ENCODE data around the gene ZNF45. TPM values are rescaled to one million over a fixed set of nuclear protein-coding genes. Genes with fewer than 3 reads are reported as not detected.

ZNF45 gene
- total RNA-seq, 2 donors from 2014 or later: 8.0 to 19.8 TPM

DNA sequence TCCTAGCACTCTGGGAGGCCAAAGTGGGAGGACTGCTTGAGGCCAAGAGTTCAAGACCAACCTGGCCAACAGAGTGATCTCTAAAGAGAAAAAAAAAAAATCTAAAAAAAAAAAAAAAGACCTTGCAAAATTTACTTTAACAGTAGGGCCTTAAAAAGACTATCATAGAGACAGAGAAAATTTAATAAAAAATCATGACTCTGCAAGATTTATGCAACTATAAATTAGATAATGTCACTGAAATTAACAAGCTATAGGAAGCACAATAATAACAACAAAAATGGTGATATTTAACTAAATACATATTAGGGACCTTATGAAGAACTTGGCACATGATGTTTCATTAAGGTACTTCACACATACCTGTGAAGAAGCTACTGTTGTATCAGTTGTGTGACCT, 11.2 kb downstream of the ZNF45 start:
- TF ChIP-seq POLR2A (IDR thresholded peaks at IDR 0.05): no peak
- TF ChIP-seq, protein P1, sequence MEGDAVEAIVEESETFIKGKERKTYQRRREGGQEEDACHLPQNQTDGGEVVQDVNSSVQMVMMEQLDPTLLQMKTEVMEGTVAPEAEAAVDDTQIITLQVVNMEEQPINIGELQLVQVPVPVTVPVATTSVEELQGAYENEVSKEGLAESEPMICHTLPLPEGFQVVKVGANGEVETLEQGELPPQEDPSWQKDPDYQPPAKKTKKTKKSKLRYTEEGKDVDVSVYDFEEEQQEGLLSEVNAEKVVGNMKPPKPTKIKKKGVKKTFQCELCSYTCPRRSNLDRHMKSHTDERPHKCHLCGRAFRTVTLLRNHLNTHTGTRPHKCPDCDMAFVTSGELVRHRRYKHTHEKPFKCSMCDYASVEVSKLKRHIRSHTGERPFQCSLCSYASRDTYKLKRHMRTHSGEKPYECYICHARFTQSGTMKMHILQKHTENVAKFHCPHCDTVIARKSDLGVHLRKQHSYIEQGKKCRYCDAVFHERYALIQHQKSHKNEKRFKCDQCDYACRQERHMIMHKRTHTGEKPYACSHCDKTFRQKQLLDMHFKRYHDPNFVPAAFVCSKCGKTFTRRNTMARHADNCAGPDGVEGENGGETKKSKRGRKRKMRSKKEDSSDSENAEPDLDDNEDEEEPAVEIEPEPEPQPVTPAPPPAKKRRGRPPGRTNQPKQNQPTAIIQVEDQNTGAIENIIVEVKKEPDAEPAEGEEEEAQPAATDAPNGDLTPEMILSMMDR (IDR thresholded peaks at IDR 0.05): no peak
- Histone ChIP-seq H3K9me3 (peaks cover 0 to 30% (median 0%) of the 10 kb centered on the region in 3 donors), H3K27ac (no peak overlapping the region), H3K4me1 (no peaks in the 10 kb centered on the region), H3K36me3 (replicated peaks in 1 of 2; ENCODE audit: insufficient read depth in 1 of 2, low read depth in 2 of 2) (peaks cover 28 to 49% of the 10 kb centered on the region in 2 donors), H3K4me3 (no peak overlapping the region), H3K27me3 (no peaks in the 10 kb centered on the region)
- ATAC-seq (no peak), DNase-seq (no peak)
- intact Hi-C loops (cut with DNase I): no loop called here

DNA sequence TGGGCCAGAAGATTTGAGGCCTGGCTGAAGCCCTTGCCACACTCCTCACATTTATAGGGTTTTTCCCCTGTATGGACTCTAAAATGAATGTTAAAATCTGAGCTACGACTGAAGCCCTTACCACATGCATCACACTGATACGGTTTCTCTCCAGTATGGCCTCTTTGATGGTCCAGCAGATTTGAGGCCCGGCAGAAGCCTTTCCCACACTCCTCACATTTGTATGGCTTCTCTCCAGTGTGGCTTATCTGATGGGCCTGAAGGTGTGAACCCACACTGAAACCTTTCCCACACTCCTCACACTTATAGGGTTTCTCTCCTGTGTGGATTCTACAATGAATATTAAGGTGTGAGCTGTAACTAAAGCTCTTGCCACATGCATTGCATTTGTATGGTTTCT, 21.0 kb downstream of the ZNF45 start:
- Histone ChIP-seq H3K9me3 (peaks cover 0 to 68% (median 6%) of the 10 kb centered on the region in 3 donors), H3K27ac (no peak overlapping the region), H3K27me3 (no peaks in the 10 kb centered on the region), H3K4me1 (no peaks in the 10 kb centered on the region), H3K36me3 (replicated peaks in 1 of 2; ENCODE audit: insufficient read depth in 1 of 2, low read depth in 2 of 2) (peaks cover 45 to 49% of the 10 kb centered on the region in 2 donors), H3K4me3 (no peak overlapping the region)
- DNase-seq (no peak), ATAC-seq (no peak)
- intact Hi-C loops (cut with DNase I): no loop called here
- TF ChIP-seq POLR2A (IDR thresholded peaks at IDR 0.05): no peak
- TF ChIP-seq, protein P1 (IDR thresholded peaks at IDR 0.05): no peak
- 69 to 95% methylated on average over 3 of the region's 3 CpGs for WGBS, 2 donors

DNA sequence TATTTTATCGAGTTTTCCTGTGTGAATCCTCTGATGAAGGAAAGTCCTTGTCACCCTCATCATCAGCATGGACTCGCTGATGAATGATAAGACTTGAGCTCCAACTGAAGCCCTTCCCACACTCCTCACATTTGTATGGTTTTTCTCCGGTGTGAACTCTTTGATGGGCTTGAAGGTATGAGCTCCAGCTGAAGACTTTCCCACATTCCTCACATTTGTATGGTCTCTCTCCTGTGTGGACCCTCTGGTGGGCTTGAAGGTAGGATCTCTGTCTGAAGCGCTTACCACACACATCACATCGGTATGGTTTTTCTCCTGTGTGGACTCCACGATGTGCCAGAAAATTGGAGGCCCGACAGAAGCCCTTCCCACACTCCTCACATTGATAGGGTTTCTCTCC, 21.7 kb downstream of the ZNF45 start:
- H3K4me1 ChIP-seq: no peaks in the 10 kb centered on the region
- H3K36me3 ChIP-seq (replicated peaks in 1 of 2; ENCODE audit: insufficient read depth in 1 of 2, low read depth in 2 of 2): peaks cover 38 to 44% of the 10 kb centered on the region in 2 donors
- H3K4me3 ChIP-seq: no peak overlapping the region
- 94 to 97% methylated on average over 7 of the region's 7 CpGs for WGBS, 2 donors
- no peak for DNase-seq
- H3K27ac ChIP-seq: no peak overlapping the region
- peaks cover 0 to 67% (median 6%) of the 10 kb centered on the region in 3 donors for H3K9me3 ChIP-seq
- no peak for TF ChIP-seq POLR2A (IDR thresholded peaks at IDR 0.05)
- TF ChIP-seq, protein P1 (IDR thresholded peaks at IDR 0.05): no peak
- H3K27me3 ChIP-seq: no peaks in the 10 kb centered on the region
- intact Hi-C loops (cut with DNase I): no loop called here
- ATAC-seq: no peak

DNA sequence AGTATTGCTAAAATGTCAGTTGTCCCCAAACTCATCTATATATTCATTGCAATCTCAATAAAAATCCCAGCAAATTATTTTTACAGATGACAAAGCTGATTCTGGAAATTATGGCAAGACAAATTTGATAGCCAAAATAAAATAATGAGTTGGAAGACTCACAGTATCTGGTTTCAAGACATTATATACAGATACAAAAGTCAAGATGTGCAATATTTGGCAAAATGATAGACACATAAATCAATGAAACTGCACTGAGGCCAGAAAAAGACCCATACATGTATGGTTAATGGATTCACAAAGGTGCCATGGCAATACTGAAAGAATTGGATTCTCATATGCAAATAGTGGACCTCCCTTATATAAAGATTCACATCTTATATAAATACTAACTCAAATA, 24.2 kb downstream of the ZNF45 start:
- peaks cover 0 to 65% (median 4%) of the 10 kb centered on the region in 3 donors for H3K9me3 ChIP-seq
- intact Hi-C loops (cut with DNase I): no loop called here
- ATAC-seq (no peak), DNase-seq (no peak)
- H3K4me1 ChIP-seq: no peaks in the 10 kb centered on the region
- peaks cover 17 to 22% of the 10 kb centered on the region in 2 donors for H3K36me3 ChIP-seq (replicated peaks in 1 of 2; ENCODE audit: insufficient read depth in 1 of 2, low read depth in 2 of 2)
- H3K4me3 ChIP-seq: no peak overlapping the region
- H3K27me3 ChIP-seq: no peaks in the 10 kb centered on the region
- TF ChIP-seq, protein P1 (IDR thresholded peaks at IDR 0.05): no peak
- no peak for TF ChIP-seq POLR2A (IDR thresholded peaks at IDR 0.05)
- H3K27ac ChIP-seq: no peak overlapping the region

DNA sequence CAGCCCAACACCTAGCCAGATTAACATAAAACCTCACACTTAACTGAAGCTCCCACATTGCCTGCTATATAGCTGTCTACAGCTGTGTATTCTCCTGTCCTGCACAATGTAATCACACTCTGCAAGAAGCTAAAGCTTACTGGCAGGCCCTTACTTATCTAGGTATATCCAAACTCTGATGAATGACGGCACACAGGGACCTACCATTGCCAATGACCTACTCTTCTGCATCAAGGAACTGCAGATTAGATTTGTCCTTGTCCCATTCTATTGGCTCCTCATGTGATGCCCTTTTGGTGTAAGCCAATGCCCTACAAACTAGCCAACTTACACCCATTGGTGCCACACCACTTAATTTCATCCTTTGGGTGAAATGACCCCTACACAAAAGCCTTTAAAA, 26.4 kb downstream of the ZNF45 start:
- no peak overlapping the region for H3K4me3 ChIP-seq
- intact Hi-C loops (cut with DNase I): no loop called here

More for the DNA sequence above, 26.4 kb downstream of the ZNF45 start:
- H3K36me3 ChIP-seq (replicated peaks in 1 of 2; ENCODE audit: insufficient read depth in 1 of 2, low read depth in 2 of 2): no peaks in the 10 kb centered on the region
- 95 to 100% methylated on average over 1 of the region's 1 CpG for WGBS, 2 donors
- DNase-seq (no peak), ATAC-seq (no peak)
- H3K27ac ChIP-seq: no peak overlapping the region
- TF ChIP-seq, protein P1 (IDR thresholded peaks at IDR 0.05): no peak
- H3K27me3 ChIP-seq: no peaks in the 10 kb centered on the region
- H3K9me3 ChIP-seq: peaks cover 0 to 56% (median 4%) of the 10 kb centered on the region in 3 donors
- H3K4me1 ChIP-seq: no peaks in the 10 kb centered on the region
